Measurements from ENCODE around the gene MRPS23. TPM values are rescaled to one million over a fixed set of nuclear protein-coding genes. Genes with fewer than 3 reads are reported as not detected.

MRPS23 gene
- polyA plus RNA-seq, 1 experiment = 33.7 TPM

- Histone ChIP-seq H3K27me3 (ENCODE audit: control insufficient read depth, insufficient read depth, low read length) (peaks cover 8% of the 10 kb centered on the region), H3K4me3 (ENCODE audit: low read depth, low read length) (no peak overlapping the region), H3K36me3 (ENCODE audit: control insufficient read depth, insufficient read depth, low read length) (no peaks in the 10 kb centered on the region)
- ChIA-PET POLR2A (no interaction called here), CTCF (interaction anchor here (7.5 kb wide), 1 partner anchor 14 kb away, joined by 43 read pairs; no protein-coding TSS in a partner anchor)
- no peak for DNase-seq (ENCODE audit: low read depth)
- TF ChIP-seq CTCF (IDR thresholded peaks at IDR 0.05; ENCODE audit: insufficient read depth, low read depth, low read length) = no peak
These were observed 30.0 kb downstream of the MRPS23 start for GRCh38 chr17:57819867-57820266.

DNA sequence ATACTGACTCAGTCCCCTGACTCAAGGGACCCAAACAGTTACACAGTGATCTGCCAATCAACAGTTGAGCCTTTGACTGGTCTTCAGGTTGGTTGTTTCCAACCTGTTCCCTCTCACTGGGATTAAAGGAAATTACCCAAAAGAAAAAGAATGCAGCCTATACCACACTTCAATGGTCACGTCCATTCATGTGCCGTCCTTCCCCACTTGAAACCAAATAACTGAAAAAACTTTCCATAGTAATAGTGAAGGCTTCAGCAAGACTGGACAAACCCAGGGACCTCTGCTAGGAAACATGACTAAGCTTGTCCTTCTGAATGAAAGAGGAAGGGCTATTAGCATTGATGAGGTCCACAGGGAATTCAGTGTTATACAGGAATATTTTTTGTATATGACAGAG lies 30.6 kb downstream of the MRPS23 start:
- CTCF ChIA-PET = interaction anchor here (7.5 kb wide), 1 partner anchor 14 kb away, joined by 43 read pairs; no protein-coding TSS in a partner anchor
- H3K27me3 ChIP-seq (ENCODE audit: control insufficient read depth, insufficient read depth, low read length) = peaks cover 8% of the 10 kb centered on the region
- H3K4me3 ChIP-seq (ENCODE audit: low read depth, low read length) = no peak overlapping the region
- TF ChIP-seq CTCF (IDR thresholded peaks at IDR 0.05; ENCODE audit: insufficient read depth, low read depth, low read length) = no peak
- no peaks in the 10 kb centered on the region for H3K36me3 ChIP-seq (ENCODE audit: control insufficient read depth, insufficient read depth, low read length)
- POLR2A ChIA-PET = no interaction called here
- DNase-seq (ENCODE audit: low read depth) = no peak

DNA sequence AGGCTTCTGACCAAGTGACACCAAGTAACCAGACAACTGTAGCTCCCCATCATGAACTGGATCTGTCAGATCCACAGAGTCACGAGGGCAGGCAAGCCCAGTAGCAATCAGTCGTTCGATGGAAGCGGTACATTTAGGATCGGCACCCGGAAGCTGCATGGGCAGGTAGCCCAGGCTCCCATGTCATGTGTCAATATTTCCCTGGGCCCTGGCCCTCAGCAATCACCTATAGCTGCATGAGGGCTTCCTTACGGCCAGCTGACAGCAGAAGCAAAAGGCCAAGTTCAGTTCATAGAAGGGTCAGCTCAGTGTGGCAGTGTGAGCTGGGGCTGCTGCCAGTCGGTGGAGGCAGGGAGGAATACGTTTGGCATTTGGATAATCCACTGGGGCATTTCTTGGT lies 31.8 kb downstream of the MRPS23 start:
- H3K27me3 ChIP-seq (ENCODE audit: control insufficient read depth, insufficient read depth, low read length) = peaks cover 8% of the 10 kb centered on the region
- no peak for TF ChIP-seq CTCF (IDR thresholded peaks at IDR 0.05; ENCODE audit: insufficient read depth, low read depth, low read length)
- CTCF ChIA-PET = interaction anchor here (1.0 to 7.5 kb wide), 2 partner anchors 15 to 177 kb away, joined by 3 to 43 read pairs; no protein-coding TSS in a partner anchor

DNA sequence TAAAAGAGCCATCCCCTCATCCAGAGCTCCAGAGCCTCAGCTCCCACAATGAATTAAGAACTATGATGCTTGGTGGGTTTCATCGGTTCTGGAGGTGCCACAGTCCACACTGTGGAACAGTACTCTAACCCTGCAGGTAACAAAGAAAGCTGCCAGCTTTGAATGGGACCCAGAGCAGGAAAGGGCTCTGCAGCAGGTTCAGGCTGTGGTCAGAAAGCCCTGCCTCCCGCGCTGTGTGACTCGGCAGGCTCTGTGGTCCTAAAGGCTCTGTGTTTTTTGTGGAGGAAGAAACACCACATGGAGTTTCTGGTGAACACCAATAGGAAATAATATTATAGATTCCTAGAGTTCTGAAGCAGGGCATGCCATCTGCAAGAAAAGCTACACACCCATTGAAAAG lies 32.5 kb downstream of the MRPS23 start:
- CTCF ChIA-PET = interaction anchor here (1.0 to 7.5 kb wide), 2 partner anchors 16 to 177 kb away, joined by 3 to 43 read pairs; no protein-coding TSS in a partner anchor
- TF ChIP-seq CTCF (IDR thresholded peaks at IDR 0.05; ENCODE audit: insufficient read depth, low read depth, low read length) = no peak
- POLR2A ChIA-PET = no interaction called here
- Histone ChIP-seq H3K4me3 (ENCODE audit: low read depth, low read length) (no peak overlapping the region), H3K36me3 (ENCODE audit: control insufficient read depth, insufficient read depth, low read length) (no peaks in the 10 kb centered on the region), H3K27me3 (ENCODE audit: control insufficient read depth, insufficient read depth, low read length) (peaks cover 8% of the 10 kb centered on the region)
- no peak for DNase-seq (ENCODE audit: low read depth)

More for the DNA sequence above, 31.8 kb downstream of the MRPS23 start:
- DNase-seq (ENCODE audit: low read depth) = no peak
- no peak overlapping the region for H3K4me3 ChIP-seq (ENCODE audit: low read depth, low read length)
- no peaks in the 10 kb centered on the region for H3K36me3 ChIP-seq (ENCODE audit: control insufficient read depth, insufficient read depth, low read length)
- POLR2A ChIA-PET = no interaction called here

DNA sequence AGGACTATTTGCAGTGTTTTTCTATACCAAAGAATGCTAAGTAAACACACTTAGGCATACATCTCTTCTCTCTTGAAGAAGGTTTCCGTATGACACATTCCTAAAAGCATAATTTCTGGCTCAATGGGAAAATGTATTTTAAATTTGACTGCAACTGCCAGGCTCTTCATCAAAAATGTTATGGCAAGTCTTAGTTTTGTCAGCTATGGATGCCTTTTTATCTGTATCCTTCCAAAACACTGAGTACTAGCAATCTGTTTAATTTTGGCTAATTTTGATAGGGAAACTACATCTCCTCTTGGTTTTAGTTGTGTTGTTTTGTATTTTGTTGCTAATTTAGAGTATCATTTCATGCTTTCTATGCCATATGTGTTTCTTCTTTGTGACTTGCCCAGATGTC lies 35.4 kb downstream of the MRPS23 start:
- no peak for DNase-seq (ENCODE audit: low read depth)
- ChIA-PET CTCF (interaction anchor here (0.7 to 1.5 kb wide), 3 partner anchors 19 to 31 kb away, joined by 3 to 5 read pairs (median 3); no protein-coding TSS in a partner anchor), POLR2A (no interaction called here)
- TF ChIP-seq CTCF (IDR thresholded peaks at IDR 0.05; ENCODE audit: insufficient read depth, low read depth, low read length) = no peak
- Histone ChIP-seq H3K4me3 (ENCODE audit: low read depth, low read length) (no peak overlapping the region), H3K36me3 (ENCODE audit: control insufficient read depth, insufficient read depth, low read length) (no peaks in the 10 kb centered on the region), H3K27me3 (ENCODE audit: control insufficient read depth, insufficient read depth, low read length) (peaks cover 8% of the 10 kb centered on the region)
